Activated CD8-positive, alpha-beta memory T cell treated with anti-CD3 and anti-CD28 coated beads for 4 hours (primary cell): ENCODE measurements around the gene HAUS1.
"Not testable (repeated sequence)": the region's sequence is repeated elsewhere in the genome, so short reads cannot be mapped to it uniquely, and the experiment has no call there.

Source experiments
- DNase-seq, 2 donors: peaks; one replicate each; pipeline ENCODE4 v3.0.0-alpha.2; 2020; ENCODE audit warnings: low read depth in 2 of 2

HAUS1 gene

DNA sequence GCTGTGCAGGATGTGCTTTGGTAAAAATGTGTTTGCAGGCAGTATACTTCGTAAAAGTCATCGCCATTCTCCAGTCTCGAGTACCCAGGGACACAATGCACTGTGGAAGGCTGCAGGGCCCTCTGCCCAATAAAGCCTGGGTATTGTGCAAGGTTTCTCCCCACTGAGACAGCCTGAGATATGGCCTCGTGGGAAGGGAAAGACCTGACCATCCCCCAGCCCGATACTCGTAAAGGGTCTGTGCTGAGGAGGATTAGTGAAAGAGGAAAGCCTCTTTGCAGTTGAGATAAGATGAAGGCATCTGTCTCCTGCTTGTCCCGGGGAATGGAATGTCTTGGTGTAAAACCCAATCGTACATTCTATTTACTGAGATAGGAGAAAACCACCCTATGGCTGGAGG is 15.7 kb upstream of the HAUS1 start:
- not testable (repeated sequence) for DNase-seq

DNA sequence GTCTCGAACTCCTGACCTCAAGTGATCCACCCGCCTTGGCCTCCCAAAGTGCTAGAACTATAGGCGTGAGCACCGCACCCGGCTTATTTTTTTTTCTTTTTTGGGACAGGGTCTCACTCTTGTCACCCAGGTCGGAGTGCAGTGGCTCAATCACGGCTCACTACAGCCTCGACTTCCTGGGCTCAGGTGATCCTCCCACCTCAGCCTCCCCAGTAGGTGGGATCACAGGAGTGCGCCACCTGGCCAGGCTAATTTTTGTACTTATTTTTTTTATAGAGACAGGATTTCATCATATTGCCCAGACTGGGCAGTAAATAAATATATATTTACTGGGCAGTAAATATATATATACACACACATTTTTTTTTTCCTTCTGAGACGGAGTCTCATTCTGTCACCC is 8.7 kb upstream of the HAUS1 start:
- no peak for DNase-seq

DNA sequence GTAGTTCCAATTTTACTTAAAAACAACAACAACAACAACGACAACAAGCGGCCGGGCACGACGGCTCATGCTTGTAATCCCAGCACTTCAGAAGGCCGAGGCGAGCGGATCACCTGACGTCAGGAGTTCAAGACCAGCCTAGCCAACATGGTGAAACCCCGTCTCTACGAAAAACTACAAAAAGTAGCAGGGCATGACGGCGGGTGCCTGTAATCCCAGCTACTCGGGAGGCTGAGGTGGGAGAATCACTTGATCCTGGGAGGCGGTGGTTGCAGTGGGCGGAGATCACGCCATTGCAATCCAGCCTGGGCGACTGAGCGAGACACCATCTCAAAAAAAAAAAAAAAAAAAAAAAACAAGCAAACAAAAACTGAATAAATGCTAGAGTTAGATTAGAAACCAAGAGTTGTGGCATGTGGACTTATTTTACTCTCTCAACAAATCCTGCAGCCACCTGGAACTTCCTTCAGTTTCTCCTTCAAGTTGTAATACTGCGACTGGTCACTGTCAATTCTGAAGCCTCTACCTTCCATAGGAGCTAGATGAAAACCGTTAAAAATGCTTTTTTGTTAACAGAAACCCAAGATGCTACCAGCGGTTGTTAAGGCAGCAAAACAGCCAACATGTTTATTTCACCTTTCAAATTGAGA is 7.4 kb upstream of the HAUS1 start:
- no peak for DNase-seq

DNA sequence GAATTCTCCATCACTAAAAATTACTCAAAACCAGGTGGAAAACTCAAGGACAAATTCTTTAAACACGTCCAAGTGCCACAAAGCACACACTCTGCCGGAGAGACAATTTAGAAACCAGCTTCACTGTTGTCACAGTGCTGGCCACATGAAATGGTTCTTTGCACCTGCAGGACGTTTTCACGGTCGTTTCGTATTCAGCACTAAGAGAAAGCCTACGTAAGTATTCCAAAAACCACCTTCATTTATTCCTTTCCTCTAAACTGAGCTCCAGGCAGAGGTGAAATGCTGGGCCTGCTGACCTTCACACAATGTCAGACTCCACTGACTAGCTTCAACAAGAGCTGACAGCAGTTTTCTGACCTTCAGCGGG is 6.8 kb upstream of the HAUS1 start:
- no peak for DNase-seq

DNA sequence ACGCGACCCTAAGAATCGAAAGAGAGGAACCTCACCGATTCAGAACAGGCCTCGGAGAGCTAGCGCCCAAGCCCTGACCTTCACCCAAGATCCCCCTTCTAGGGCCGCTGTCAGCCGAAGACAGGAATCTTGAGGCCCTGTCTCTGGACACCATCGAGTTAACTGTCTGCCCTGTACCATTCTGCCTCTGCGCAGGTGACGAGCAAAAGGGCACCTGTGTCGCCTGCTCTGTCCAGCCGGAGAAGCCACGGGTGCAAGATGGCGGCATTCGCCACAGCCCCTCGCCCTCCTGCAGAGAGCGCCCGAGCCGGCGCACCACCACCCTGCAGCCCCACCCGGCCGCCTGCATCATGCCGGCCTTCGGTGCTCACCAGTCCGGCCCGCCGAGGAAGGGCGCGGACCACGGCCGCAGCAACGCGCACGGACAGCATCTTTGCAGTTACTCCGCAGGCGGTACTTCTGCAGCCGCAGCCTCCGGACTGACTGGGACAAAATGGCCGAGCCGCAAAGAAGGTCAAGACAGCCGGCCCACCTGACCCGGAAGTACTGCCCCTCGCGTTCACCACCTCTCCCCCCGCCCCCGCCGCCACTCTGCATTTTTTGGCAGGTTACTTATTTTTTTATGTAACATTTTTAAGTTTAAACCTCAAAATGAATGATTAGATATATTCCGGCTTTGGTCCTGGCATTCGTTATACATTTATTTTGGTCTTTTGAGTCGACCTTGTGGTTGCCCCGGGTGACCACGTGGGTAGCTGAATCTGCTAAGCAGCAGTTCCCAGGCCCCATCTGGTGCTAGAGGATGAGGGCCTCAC is 6.2 kb upstream of the HAUS1 start, which contains the start of gene ATP5F1A:
Gene ATP5F1A (minus strand): TSS at position 496 of the 815 bp plus-strand sequence. CDS start 65 bp downstream, at position 431.
- peak; percentile 61 to 78 for DNase-seq

DNA sequence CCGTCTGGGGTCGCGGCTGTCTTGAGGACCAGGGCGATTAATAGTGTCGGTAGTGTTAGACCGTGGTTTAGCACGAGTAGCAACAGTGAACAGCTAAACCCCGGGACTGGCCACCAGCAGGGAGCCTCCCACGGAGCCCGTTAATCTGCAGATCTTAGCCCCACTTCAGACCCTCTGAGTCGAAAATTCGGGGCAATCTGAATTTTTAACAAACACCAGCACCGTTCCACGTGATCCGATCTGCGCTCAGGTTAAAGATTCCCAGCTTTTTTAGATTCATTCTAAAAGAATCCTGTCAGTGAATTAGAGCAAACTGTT is 5.6 kb upstream of the HAUS1 start:
- DNase-seq, result no peak

DNA sequence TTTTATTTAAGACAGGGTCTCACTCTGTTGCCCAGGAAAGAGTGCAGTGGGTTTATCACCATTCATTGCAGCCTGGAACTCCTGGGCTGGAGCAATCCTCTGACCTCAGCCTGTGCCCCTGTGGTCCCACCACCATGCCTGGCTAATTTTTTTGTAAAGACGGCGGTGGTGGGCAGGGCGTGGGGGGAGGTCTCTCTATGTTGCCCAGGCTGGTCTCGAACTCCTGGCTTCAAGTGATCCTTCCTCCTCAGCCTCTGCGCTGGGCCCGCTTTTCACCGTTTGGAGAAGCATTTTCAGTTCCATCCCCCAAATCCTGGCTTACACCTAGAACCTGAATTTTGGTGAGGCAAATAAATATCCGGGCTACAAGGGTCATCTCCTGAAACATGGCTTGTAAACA is 4.7 kb upstream of the HAUS1 start:
- no peak for DNase-seq

DNA sequence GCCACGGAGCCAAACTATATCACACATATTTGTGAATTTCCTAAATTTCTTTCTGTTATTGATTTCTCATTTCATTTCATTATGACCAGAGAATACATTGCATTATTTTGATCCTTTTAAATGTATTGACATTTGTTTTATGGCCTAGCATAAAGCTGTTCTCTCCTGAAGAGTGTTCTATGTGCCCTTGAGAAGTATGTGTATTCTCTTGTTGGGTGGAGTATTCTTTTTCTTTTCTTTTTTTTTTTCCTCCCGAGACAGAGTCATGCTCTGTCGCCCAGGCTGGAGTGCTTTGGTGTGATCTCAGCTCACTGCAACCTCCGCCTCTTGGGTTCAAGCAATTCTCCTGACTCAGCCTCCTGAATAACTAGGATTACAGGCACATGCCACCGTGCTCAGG is 5.2 kb downstream of the HAUS1 start:
- DNase-seq, result no peak

DNA sequence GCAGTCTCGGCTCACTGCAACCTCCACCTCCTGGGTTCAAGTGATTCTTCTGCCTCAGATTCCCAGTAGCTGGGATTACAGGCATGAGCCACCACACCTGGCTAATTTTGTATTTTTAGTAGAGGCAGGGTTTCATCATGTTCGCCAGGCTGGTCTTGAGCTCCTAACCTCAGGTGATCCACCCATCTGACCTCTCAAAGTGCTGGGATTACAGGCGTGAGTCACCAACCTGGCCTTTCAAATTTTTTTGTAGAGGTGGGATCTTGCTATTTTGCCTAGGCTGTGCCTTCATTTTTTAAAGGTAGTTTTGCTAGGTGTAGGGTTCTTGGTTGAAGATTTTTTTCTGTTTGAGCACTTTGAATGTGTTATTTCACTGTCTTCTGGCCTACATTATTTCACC is 6.2 kb downstream of the HAUS1 start:
- no peak for DNase-seq

DNA sequence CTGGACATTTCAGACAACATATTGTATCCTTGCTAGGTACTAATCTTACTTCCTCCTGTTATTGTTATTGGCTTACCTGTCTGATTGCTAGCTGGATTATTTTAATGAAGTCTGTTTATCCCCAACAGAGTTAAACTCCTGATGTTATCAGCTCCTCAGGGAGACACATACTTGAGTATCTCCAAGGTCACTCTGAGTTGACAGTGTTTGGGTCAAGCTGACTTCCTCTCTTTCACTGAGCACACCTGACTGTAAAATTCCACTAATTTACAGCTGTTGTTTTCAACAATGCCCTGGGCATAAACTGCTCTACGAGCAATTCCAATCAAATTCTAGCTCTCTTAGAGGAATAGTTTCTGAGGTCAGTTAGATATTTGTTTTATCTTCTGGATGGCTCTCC is 9.6 kb downstream of the HAUS1 start:
- DNase-seq, result no peak

DNA sequence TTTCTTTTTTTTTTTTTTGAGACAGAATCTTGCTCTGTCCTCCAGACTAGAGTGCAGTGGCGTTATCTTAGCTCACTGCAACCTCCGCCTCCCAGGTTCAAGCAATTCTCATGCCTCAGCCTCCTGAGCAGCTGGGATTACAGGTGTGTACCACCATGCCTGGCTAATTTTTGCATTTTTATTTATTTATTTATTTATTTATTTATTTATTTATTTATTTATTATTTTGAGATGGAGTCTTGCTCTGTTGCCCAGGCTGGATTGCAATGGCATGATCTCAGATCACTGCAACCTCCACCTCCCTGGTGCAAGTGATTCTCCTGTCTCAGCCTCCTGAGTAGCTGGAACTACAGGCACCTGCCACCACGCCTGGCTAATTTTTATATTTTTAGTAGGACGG is 22.4 kb downstream of the HAUS1 start:
- not testable (repeated sequence) for DNase-seq

DNA sequence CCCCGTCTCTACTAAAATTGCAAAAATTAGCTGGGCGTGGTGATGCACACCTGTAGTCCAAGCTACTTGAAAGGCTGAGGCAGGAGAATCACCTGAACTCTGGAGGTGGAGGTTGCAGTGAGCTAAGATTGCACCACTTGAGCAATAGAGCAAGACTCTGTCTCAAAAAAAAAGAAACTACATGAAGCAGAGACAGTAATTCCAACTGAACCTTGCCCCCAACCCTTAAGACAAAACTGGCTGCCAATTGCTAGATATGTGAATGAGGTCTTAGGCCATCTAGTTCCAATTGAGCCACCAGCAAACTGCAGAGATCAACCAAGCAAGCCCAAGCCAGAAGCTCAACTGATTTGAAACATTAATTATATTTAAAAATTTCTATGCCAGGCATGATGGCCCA is 25.9 kb downstream of the HAUS1 start:
- DNase-seq, result no peak

DNA sequence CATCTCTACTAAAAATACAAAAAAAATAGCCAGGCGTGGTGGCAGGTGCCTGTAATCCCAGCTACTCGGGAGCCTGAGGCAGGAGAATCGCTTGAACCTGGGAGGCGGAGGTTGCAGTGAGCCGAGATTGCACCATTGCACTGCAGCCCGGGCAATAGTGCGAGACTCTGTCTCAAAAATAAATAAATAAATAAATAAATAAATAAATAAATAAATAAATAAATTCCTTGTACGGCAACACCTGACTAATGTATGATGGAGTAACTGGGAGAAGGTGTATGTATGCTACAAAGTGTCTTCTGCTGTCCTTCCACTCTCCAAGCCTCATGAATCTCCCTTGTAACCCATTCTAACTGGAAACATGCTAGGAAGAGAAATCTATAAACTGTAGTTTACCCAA is 26.4 kb downstream of the HAUS1 start:
- DNase-seq, result not testable (repeated sequence)

DNA sequence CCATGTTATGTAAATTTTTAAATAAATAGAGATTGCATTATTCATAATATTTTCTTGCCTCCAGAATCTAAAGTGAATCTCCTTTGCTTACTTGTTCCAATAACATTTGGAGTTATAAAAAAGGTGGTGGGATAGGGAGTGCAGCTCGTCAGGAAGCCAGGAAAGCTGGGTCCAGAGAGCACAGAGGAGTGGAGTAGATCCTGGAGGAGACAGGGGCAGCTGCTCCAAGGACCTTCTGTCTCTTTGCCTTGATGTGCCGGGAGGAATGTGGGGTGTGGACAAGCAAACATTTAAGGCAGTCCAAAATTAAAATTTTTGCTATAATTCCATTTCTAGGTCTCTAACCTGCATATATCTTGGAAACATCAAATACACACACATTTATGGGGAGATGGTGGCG is 29.3 kb downstream of the HAUS1 start:
- DNase-seq, result no peak

DNA sequence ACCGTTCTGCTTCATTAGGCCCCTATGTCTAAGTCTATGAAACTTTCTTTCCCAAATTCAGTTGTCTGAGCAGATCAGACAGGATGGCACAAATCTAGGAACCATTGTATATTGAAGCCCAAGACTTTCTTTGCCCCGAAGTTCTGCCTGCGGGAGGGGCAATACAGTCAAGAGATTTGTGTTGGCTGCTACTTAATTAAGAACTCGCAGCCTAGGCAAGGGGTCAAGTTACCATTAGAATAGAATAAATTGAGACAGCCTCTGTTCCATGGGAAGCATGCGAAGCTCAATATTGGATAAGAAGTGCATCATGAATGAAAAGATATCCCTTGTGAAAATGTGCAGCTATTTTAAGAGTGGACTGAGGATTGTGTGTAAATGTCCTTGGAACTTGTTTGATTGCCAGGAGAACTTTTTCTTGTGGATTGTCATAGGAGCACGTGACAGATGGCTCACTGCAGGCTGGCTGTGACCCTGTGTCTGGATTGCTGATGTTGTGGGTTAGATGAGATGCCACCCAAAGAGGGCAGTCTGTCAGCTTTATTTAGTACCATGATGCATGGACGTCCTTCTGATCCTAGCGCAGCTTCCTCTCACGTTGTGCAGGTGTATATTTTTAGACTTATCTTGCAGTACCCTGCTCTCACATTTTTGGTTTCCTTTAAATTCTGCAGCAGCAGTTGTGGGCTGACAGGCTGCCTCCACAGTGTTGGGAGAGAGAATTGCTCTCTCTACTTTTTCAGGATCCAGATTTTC is 30.9 kb downstream of the HAUS1 start:
- DNase-seq, result no peak

DNA sequence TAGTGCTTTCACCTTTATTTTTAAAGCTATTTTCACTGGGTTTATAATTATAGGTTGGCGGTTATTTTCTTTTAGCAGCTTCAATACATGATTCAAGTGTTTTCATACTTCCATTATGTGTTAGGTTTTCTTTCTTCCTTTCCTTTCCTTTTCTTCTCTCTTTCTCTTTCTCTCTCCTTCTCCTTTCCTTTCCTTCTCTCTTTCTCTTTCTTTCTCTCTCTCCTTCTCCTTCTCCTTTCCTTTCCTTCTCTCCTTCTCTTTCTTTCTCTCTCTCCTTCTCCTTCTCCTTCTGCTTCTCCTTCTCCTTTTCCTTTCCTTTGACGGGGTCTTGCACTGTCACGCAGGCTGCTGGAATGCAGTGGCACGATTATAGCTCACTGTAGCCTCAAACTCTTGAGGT is 36.0 kb downstream of the HAUS1 start:
- DNase-seq, result no peak

DNA sequence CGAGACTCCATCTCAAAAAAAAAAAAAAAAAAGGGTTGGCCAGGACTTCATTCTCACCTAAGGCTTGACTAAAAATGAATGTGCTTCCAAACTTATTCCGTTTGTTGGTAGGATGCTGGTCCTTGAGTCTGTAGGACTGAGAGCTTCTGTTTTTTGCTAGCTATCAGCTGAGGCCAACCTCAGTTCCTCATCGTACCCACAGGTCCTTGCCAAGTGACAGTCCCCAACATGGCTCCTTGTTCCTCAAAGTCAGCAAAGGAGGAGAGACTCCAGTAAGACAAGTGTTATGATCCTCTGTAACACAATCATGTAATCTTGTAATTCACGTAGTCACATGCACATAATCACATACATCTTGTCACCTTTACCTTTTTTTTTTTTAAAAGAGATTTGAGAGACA is 37.0 kb downstream of the HAUS1 start:
- no peak for DNase-seq

DNA sequence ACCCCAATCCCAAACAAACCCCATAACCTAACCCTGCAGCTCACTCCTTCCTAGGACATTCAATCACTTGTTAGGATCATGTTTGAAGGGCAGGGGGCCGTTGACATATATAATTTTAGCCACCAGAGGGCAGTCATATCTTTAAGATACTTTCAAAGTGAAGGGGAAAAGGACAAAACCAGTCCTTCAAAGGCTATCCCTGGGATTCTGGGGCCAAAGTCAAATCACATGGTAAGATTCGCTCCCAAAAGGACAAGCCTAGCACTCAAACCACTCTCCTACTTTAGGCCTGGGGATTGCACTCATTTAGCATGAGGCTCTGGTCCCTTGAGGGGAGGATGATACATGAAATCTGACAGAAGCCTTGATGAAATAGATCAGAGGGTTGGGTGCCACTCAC is 44.6 kb downstream of the HAUS1 start:
- DNase-seq, result peak in 1 of 2 donors; percentile 14

DNA sequence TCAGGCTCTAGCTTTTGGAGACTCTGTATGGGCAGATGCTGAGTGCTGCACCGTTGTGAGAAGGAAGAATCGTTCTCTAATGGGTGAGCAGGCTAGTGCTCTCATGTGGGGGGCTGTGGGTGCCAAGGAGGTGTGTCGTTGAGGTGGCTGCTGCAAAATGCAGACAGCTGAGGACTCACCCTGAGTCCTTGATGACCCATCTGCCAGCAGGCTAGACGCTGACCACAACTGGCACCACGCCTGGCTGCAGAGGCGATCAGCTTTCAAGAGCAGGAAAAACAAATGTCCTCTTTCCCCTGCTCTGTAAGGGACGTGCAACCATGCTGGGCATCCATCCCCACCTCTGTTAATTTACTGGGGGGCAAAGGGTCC is 48.2 kb downstream of the HAUS1 start:
- DNase-seq, result no peak

DNA sequence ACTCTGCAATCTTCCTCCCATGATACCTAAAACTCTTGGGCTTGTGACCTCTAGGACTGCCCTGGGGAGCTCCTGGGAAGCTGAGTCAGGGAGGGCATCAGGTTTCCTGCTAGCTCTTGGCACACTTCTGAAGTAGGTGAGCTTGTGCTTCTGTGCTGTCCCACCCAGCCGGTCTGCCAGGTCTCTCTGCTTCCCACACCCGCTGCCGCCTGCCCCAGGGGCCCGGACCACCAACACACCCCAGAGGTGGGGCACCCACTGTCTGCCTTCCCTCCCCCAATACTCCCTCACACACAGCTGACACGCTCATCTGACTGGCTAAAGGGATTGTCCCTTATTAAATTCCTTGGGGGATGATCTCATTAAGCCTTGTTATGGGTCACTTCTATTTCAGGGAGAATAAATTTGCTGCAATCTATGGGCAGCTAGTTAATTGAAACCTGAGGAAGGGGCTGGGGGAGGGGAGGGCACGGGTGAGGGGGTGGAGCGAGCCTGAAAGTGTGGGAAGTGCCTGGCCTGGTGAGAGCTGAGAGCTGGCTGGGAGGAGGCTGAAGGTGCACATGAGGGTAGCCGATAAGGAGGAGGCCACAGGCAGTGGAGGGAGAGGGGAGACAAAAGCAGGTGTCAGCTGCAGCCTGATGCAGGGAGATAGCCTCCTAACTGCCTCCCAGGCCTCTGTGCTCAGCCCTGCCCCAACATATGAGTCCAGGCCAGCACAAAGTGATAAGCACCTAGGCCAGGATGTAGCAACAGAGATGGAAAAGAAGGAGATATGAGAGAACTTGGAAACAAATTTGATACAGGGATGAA is 48.8 kb downstream of the HAUS1 start:
- no peak for DNase-seq

DNA sequence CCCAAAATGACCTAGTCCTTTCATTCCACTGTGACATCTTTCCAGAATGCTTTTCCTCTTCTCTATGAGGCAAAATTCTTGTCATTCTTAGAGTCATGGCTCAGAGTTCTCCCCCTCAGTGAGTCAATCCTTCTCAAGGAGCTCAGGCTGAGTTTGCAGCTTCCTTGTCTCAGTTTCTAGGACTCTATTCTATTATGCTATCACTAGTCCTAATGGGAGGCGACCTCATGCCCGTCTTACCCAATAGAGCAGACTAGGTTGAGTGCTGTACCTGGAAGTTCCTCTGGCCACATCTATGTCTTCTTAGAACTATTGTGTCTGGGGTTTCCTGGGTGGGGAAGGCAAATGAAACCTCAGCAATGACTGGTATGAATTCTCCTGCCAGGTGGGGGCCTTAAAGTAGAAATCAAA is 51.5 kb downstream of the HAUS1 start:
- DNase-seq, result no peak

DNA sequence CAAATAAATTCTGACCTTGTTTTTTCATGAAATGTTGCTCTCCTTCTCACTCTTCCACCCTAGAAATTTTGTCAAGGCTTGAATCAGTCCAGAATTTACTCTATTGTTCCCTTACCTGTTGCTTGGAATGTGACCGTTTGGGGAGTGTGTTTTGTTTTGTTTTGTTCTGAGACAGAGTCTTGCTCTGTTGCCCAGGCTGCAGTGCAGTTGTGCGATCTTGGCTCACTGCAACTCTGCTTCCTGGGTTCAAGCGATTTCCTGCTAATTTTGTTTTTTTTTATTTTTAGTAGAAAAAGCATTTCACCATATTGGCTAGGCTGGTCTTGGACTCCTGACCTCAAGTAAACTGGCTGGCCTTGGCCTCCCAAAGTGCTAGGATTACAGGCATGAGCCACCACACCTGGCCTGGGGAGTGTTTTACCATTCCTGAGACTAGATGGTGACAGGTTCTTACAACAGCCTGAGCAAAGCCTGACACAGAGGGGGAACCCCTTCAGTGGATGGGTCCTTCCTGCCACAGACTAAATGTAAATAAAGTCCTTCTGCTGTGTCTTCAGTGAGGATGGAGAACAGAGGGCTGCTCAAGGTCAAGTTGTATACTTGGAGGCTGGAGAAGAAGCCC is 52.0 kb downstream of the HAUS1 start:
- DNase-seq, result no peak
